Measurements from ENCODE around the gene FUT7. TPM values are rescaled to one million over a fixed set of nuclear protein-coding genes. Genes with fewer than 3 reads are reported as not detected.

The FUT7 gene
- total and polyA plus RNA-seq, 2 donors (not counting 1 experiment from before 2014, with no cell fraction given): not detected

DNA sequence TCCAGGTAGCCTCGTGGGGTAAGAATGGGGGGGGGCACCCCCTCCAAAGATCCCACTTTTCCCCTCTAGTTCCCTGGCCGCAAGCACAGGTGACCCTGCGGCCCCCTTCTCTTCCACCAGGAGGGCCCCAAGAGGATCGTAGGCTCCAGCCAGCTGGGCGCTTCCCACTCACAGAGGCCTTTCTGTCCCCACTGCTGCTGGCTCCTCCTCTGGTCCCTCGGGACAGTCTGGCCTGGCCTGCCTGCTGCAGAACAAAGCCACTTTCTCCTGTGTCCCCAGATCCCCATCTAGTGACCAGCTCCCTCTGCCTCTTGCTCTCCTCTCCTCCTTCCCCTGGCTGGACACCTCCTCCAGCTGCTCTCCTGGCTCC is 39.0 kb upstream of the FUT7 start:
- Histone ChIP-seq H4K20me1 (ENCODE audit: control insufficient read depth, extremely low read depth, insufficient read depth, low read length) (no peaks in the 10 kb centered on the region), H3K4me1 (ENCODE audit: control insufficient read depth, extremely low read depth, insufficient read depth, low read length) (peaks cover 10% of the 10 kb centered on the region), H3K9ac (ENCODE audit: insufficient read depth, low read length) (no peak overlapping the region), H3K4me2 (ENCODE audit: extremely low read depth, insufficient read depth, low read length) (peak overlapping the region; percentile 82), H3K9me3 (ENCODE audit: control insufficient read depth, insufficient read depth, low read depth, low read length) (no peaks in the 10 kb centered on the region), H3K4me3 (replicated peaks in 1 of 4; ENCODE audit: control extremely low read depth in 1 of 4, insufficient read depth in 1 of 4, low read depth in 3 of 4, low read length in 4 of 4) (peak overlapping the region in 3 of 4 experiments; percentile 38 to 49 (median 44)), H2AFZ (ENCODE audit: low read length) (no peak overlapping the region), H3K79me2 (ENCODE audit: control insufficient read depth, insufficient read depth, low read length) (no peaks in the 10 kb centered on the region), H3K27me3 (ENCODE audit: control insufficient read depth, insufficient read depth, low read length) (no peaks in the 10 kb centered on the region), H3K27ac (ENCODE audit: insufficient read depth, low read length) (no peak overlapping the region), H3K36me3 (ENCODE audit: control insufficient read depth, insufficient read depth, low read length) (no peaks in the 10 kb centered on the region)
- TF ChIP-seq EZH2 (IDR thresholded peaks at IDR 0.05; ENCODE audit: low read length, missing control alignments) (no peak), CTCF (conservative IDR thresholded peaks at IDR 0.05 in 1 of 2, IDR thresholded peaks at IDR 0.05 in 1 of 2; ENCODE audit: low read depth in 1 of 2, low read length in 2 of 2) (peak in 1 of 2 donors; percentile 6)
- no peak for DNase-seq (ENCODE audit: low read depth in 2 of 2)

DNA sequence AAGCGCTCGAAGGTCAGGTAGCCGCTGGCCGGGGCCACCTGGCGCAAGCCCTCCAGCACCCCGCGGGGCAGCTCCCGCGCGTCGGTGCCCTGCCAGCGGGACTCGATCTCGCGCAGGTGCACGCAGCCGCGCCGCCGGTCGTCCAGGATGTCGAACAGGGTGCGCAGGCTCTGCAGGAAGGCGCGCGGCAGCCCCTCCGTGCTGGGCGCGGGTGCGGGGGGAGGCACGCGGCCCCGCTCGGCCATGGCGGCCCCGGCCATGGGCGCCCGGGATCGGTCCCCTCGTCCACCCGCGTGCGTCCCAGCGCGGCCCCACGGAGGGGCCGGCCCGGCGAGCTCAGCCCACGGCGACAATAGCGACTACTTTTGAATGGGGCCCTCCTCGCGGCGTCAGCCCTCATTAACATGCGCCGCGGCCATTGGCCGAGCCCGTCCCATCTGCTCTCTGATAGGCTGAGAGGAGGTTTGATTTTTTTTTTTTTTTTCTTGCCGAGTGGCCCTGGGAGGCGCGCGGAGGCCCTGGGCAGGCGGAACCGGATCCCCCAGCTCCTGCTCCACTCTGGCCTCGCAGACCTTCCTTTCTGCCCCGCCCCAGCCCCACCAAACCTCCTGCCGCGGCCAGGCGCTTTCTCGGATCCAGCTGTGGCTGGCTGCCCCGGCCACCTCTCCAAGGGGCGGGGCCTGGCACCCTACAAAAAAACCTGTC is 38.5 kb upstream of the FUT7 start, which contains the start of gene SAPCD2:
Gene SAPCD2, minus strand, starts transcription at position 357 of the 705 bp plus-strand sequence. Its CDS starts 97 bp downstream, at position 260.
- DNase-seq (ENCODE audit: low read depth in 2 of 2): peak; percentile 80 to 83
- Histone ChIP-seq H3K27me3 (ENCODE audit: control insufficient read depth, insufficient read depth, low read length) (no peaks in the 10 kb centered on the region), H2AFZ (ENCODE audit: low read length) (no peak within 1 kb of the TSS), H3K4me3 (replicated peaks in 1 of 4; ENCODE audit: control extremely low read depth in 1 of 4, insufficient read depth in 1 of 4, low read depth in 3 of 4, low read length in 4 of 4) (peak within 1 kb of the TSS in 3 of 4 experiments; percentile 38 to 49 (median 44)), H3K9me3 (ENCODE audit: control insufficient read depth, insufficient read depth, low read depth, low read length) (no peaks in the 10 kb centered on the region), H4K20me1 (ENCODE audit: control insufficient read depth, extremely low read depth, insufficient read depth, low read length) (no peaks in the 10 kb centered on the region), H3K36me3 (ENCODE audit: control insufficient read depth, insufficient read depth, low read length) (no peaks in the 10 kb centered on the region), H3K4me1 (ENCODE audit: control insufficient read depth, extremely low read depth, insufficient read depth, low read length) (peaks cover 10% of the 10 kb centered on the region), H3K9ac (ENCODE audit: insufficient read depth, low read length) (no peak within 1 kb of the TSS), H3K27ac (ENCODE audit: insufficient read depth, low read length) (no peak within 1 kb of the TSS), H3K4me2 (ENCODE audit: extremely low read depth, insufficient read depth, low read length) (peak within 1 kb of the TSS; percentile 82), H3K79me2 (ENCODE audit: control insufficient read depth, insufficient read depth, low read length) (no peaks in the 10 kb centered on the region)
- no peak for TF ChIP-seq CTCF (conservative IDR thresholded peaks at IDR 0.05 in 1 of 2, IDR thresholded peaks at IDR 0.05 in 1 of 2; ENCODE audit: low read depth in 1 of 2, low read length in 2 of 2)

GRCh38 chr9:137069508-137070091 is 37.7 kb upstream of the FUT7 start:
- H3K27ac ChIP-seq (ENCODE audit: insufficient read depth, low read length): no peak overlapping the region

More at GRCh38 chr9:137069508-137070091, 37.7 kb upstream of the FUT7 start:
- H3K9me3 ChIP-seq (ENCODE audit: control insufficient read depth, insufficient read depth, low read depth, low read length): no peaks in the 10 kb centered on the region
- DNase-seq (ENCODE audit: low read depth in 2 of 2): no peak
- peak overlapping the region in 3 of 4 experiments; percentile 27 to 49 (median 27) for H3K4me3 ChIP-seq (replicated peaks in 1 of 4; ENCODE audit: control extremely low read depth in 1 of 4, insufficient read depth in 1 of 4, low read depth in 3 of 4, low read length in 4 of 4)
- no peaks in the 10 kb centered on the region for H3K36me3 ChIP-seq (ENCODE audit: control insufficient read depth, insufficient read depth, low read length)
- TF ChIP-seq CTCF (conservative IDR thresholded peaks at IDR 0.05 in 1 of 2, IDR thresholded peaks at IDR 0.05 in 1 of 2; ENCODE audit: low read depth in 1 of 2, low read length in 2 of 2): no peak
- no peak overlapping the region for H3K9ac ChIP-seq (ENCODE audit: insufficient read depth, low read length)
- no peak overlapping the region for H2AFZ ChIP-seq (ENCODE audit: low read length)
- H4K20me1 ChIP-seq (ENCODE audit: control insufficient read depth, extremely low read depth, insufficient read depth, low read length): no peaks in the 10 kb centered on the region
- H3K4me2 ChIP-seq (ENCODE audit: extremely low read depth, insufficient read depth, low read length): peak overlapping the region; percentile 64
- H3K79me2 ChIP-seq (ENCODE audit: control insufficient read depth, insufficient read depth, low read length): no peaks in the 10 kb centered on the region
- peaks cover 10% of the 10 kb centered on the region for H3K4me1 ChIP-seq (ENCODE audit: control insufficient read depth, extremely low read depth, insufficient read depth, low read length)
- no peaks in the 10 kb centered on the region for H3K27me3 ChIP-seq (ENCODE audit: control insufficient read depth, insufficient read depth, low read length)
